ENCODE measurements around the gene OSBPL10.

Gene OSBPL10

DNA sequence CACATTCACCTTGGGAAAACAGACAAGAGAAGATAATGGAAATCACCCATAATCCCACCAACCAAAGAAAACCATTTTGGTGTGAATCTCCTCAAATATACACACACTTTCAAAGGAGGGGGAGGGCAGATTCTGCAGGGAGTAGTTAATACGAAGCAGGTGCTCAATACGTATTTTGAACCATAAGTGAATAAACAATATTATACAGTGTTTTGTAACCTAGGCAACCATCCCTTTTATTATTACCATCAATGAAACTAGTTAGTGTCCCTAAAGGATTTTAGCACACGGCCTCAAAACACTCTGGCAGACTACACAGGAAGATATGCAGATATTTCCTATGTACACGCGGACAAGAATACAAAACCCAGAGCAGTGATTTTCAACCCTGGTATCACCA, 6.1 kb downstream of the OSBPL10 start:
- TF ChIP-seq, protein P1, sequence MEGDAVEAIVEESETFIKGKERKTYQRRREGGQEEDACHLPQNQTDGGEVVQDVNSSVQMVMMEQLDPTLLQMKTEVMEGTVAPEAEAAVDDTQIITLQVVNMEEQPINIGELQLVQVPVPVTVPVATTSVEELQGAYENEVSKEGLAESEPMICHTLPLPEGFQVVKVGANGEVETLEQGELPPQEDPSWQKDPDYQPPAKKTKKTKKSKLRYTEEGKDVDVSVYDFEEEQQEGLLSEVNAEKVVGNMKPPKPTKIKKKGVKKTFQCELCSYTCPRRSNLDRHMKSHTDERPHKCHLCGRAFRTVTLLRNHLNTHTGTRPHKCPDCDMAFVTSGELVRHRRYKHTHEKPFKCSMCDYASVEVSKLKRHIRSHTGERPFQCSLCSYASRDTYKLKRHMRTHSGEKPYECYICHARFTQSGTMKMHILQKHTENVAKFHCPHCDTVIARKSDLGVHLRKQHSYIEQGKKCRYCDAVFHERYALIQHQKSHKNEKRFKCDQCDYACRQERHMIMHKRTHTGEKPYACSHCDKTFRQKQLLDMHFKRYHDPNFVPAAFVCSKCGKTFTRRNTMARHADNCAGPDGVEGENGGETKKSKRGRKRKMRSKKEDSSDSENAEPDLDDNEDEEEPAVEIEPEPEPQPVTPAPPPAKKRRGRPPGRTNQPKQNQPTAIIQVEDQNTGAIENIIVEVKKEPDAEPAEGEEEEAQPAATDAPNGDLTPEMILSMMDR (IDR thresholded peaks at IDR 0.05; ENCODE audit: low read depth, low read length) = no peak

DNA sequence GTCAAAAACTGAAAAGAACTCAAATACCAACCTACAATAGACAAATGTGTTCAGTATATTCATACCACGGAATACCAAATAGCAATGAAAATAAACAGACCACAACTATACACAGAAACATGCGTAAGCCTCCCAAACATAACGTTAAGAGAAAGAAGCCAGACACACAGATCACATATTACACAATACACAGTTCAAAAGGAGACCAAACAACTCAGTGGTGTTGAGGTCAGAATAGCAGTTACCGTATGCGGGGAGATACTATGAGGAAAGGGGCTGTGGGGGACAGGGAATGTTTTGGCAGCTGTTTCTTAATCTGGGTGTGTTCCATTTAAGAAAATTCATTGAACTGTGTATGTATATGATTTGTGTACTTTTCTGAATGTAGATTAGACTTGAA, 6.6 kb downstream of the OSBPL10 start:
- no peak for DNase-seq (ENCODE audit: extremely low read depth, low read depth)
- TF ChIP-seq, protein P1 (IDR thresholded peaks at IDR 0.05; ENCODE audit: low read depth, low read length) = no peak

More for the DNA sequence above, 6.1 kb downstream of the OSBPL10 start:
- DNase-seq (ENCODE audit: extremely low read depth, low read depth) = no peak

DNA sequence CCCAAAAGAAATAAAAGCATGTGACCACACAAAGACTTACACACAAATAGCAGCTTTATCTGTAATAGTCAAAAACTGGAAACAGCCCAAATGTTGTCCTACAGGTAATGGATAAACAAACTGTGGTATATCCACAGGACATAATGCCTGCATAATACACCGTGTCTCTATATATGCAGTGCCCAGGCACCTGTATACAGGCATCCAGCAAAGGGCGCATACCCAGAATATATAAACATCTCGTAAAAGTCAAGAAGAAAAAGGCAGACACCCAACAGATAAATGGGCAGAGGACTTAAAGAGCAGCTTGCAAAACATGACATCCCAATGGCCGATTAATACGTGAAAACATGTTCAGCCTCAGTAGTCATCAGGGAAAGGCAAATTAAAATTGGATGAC, 7.2 kb downstream of the OSBPL10 start:
- TF ChIP-seq, protein P1 (IDR thresholded peaks at IDR 0.05; ENCODE audit: low read depth, low read length) = no peak
- no peak for DNase-seq (ENCODE audit: extremely low read depth, low read depth)

DNA sequence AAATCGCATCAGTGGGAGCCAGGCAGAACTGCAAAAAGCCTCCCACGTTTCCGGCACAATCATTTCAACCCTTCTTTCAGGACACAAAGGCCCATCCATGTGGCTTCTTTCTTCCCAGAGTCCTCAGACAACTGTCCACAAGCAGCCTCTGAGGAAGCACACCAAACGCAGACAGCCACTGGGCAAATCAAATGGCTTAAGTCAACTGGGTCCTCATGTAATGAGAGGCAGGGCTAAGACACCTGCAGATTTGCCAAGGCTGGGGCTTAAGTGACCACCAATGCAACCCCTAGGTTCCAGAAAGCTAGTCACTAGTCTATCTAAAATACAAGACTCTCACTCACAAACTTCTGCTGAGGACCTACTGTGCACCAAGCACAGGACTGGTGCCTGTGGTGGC, 8.0 kb downstream of the OSBPL10 start:
- no peak for DNase-seq (ENCODE audit: extremely low read depth, low read depth)

DNA sequence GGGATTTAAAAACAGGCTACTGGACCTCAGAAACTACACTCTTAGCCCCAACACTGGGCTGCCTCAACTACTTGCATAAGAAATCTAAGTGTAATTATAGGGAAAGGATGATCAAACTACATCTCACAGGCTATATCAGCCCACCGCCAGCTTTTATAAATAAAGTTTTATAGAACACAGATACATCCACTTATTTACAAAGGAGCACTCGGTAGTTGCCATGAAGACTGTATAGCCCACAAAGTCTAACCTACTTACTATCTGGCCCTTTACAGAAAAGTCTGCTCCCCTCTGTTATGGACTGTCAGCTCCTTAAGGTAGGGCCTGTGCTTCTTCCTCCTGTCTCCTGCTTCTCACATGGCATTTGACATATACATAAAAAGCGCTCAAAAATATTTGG, 9.5 kb downstream of the OSBPL10 start:
- no peak for DNase-seq (ENCODE audit: extremely low read depth, low read depth)
- TF ChIP-seq, protein P1 (IDR thresholded peaks at IDR 0.05; ENCODE audit: low read depth, low read length) = no peak

More for the DNA sequence above, 8.0 kb downstream of the OSBPL10 start:
- TF ChIP-seq, protein P1 (IDR thresholded peaks at IDR 0.05; ENCODE audit: low read depth, low read length) = no peak

DNA sequence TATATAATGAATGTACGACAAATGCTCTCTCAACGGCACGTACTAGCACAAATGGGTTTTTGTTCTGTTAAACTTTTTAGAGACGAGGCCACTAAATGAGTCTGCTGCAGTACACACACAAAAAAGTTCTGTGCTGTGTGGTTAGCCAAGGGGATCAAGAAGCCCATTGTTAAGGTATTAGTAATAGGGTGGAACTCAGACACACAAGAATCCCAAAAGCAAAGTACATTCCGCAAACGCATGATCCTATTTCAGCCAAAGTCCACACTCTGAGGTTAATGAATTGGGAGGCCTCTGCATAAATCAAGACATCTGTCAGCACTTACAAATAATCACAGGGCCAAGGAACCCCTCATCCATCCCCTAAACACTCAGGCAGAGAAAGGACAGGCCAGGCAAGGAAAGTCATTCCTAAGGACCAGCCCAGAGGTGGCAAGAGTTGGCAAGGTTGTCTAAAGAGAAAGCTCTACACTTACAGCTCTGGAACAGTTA, 12.1 kb downstream of the OSBPL10 start:
- DNase-seq (ENCODE audit: extremely low read depth, low read depth) = peak; percentile 77
- TF ChIP-seq, protein P1 (IDR thresholded peaks at IDR 0.05; ENCODE audit: low read depth, low read length) = no peak

DNA sequence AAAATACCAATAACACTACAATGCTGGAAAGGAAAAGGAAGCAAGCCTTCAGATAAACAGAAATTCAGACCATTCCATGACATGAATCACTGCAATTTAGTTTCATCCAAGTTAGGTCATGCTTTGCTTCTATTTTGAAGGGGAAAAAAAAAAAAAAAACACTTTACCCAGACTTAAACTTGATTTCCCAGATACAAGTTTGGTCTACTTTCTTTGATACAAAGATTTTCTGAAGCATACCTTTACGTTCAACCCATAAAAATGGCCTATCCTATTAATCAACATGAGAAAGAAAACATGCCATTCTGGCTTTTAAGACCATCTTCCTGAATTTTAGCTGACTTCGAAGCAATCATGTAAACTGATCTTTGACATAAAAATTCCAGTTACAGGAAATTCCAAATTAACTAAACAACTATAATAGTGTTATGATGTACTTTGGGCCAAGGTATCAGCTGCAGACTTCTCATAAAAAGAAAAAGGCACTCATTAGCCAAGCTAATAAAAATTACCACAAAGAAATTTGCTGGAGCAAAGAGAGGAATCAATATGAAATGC, 12.6 kb downstream of the OSBPL10 start:
- TF ChIP-seq, protein P1 (IDR thresholded peaks at IDR 0.05; ENCODE audit: low read depth, low read length) = no peak
- DNase-seq (ENCODE audit: extremely low read depth, low read depth) = no peak

Measured in AG09319 (cell line).